ENCODE measurements around the gene EVC2.

DNA sequence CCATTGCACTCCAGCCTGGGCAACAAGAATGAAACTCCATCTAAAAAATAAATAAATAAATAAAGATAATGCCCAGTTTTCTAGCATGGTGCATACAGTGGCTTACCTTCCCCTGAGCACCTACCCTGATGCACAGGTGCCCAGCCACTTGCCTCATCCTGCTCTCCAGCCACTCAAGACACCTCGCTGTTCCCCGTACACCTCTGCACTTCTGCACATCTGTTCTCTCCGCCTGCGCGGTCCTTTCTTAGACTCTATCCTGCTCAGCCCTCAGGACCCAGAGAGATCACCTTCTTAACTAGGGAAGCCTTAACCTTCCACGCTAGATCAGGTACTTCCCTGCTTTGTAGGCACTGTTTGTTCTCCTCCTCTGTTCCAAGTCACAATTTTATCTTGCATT is 5.5 kb upstream of the EVC2 start:
- TF ChIP-seq, protein P1, sequence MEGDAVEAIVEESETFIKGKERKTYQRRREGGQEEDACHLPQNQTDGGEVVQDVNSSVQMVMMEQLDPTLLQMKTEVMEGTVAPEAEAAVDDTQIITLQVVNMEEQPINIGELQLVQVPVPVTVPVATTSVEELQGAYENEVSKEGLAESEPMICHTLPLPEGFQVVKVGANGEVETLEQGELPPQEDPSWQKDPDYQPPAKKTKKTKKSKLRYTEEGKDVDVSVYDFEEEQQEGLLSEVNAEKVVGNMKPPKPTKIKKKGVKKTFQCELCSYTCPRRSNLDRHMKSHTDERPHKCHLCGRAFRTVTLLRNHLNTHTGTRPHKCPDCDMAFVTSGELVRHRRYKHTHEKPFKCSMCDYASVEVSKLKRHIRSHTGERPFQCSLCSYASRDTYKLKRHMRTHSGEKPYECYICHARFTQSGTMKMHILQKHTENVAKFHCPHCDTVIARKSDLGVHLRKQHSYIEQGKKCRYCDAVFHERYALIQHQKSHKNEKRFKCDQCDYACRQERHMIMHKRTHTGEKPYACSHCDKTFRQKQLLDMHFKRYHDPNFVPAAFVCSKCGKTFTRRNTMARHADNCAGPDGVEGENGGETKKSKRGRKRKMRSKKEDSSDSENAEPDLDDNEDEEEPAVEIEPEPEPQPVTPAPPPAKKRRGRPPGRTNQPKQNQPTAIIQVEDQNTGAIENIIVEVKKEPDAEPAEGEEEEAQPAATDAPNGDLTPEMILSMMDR (optimal IDR thresholded peaks at IDR 0.05 in 1 of 3, IDR thresholded peaks at IDR 0.05 in 1 of 3, conservative IDR thresholded peaks at IDR 0.05 in 1 of 3; ENCODE audit: extremely low read depth in 1 of 3, insufficient read depth in 2 of 3, low read length in 3 of 3), result no peak
- TF ChIP-seq EZH2 (IDR thresholded peaks at IDR 0.05; ENCODE audit: low read length), result no peak
